GM23248 (cell line): ENCODE results near the gene BRCA1. TPM values are rescaled to one million over a fixed set of nuclear protein-coding genes. Genes with fewer than 3 reads are reported as not detected.

Source experiments
- DNase-seq: peaks from one replicate; pipeline ENCODE4 v3.0.0-alpha.2; 2015
- H2AFZ ChIP-seq: fragments of 200-600 bp; sonication (generic); 2 replicates; pipeline ENCODE4 v1.6.1; 2016; ENCODE audit warnings: antibody characterized with exemption
- H3F3A ChIP-seq: fragments of 200-600 bp; sonication (generic); 2 replicates; pipeline ENCODE4 v1.6.1; 2016; ENCODE audit warnings: mild to moderate bottlenecking, antibody characterized with exemption, mixed run types; ENCODE audit not compliant: insufficient read depth
- H3K27ac ChIP-seq: fragments of 200-600 bp; sonication (generic); 2 replicates; pipeline ENCODE4 v1.5.1; 2016; ENCODE audit warnings: mild to moderate bottlenecking
- H3K27me3 ChIP-seq: fragments of 200-600 bp; sonication (generic); replicated peaks from 2 replicates; pipeline ENCODE4 v1.6.1; 2016; ENCODE audit warnings: mild to moderate bottlenecking; ENCODE audit not compliant: insufficient read depth
- H3K36me3 ChIP-seq: fragments of 200-600 bp; sonication (generic); 2 replicates; pipeline ENCODE4 v1.6.1; 2016; ENCODE audit warnings: low read depth, mild to moderate bottlenecking
- H3K4me1 ChIP-seq: fragments of 200-600 bp; sonication (generic); 2 replicates; pipeline ENCODE4 v1.6.1; 2016; ENCODE audit warnings: mild to moderate bottlenecking; ENCODE audit not compliant: insufficient read depth
- H3K4me2 ChIP-seq: fragments of 200-600 bp; sonication (generic); one replicate; pipeline ENCODE4 v1.6.1; 2016; ENCODE audit warnings: mild to moderate bottlenecking; ENCODE audit not compliant: unreplicated experiment
- H3K4me3 ChIP-seq: fragments of 200-600 bp; sonication (generic); 2 replicates; pipeline ENCODE4 v1.5.1; 2016; ENCODE audit warnings: mild to moderate bottlenecking
- H3K79me2 ChIP-seq: fragments of 200-600 bp; sonication (generic); 2 replicates; pipeline ENCODE4 v1.6.1; 2016; ENCODE audit warnings: mild to moderate bottlenecking; ENCODE audit not compliant: insufficient read depth
- H3K9ac ChIP-seq: fragments of 200-600 bp; sonication (generic); 2 replicates; pipeline ENCODE4 v1.6.1; 2016; ENCODE audit warnings: mild to moderate bottlenecking
- H3K9me2 ChIP-seq: fragments of 200-600 bp; sonication (generic); 2 replicates; pipeline ENCODE4 v1.6.1; 2016; ENCODE audit warnings: mixed run types, mild to moderate bottlenecking, moderate library complexity; ENCODE audit not compliant: insufficient read depth
- H3K9me3 ChIP-seq: fragments of 200-600 bp; sonication (generic); one replicate; pipeline ENCODE4 v1.6.1; 2017; ENCODE audit warnings: low read depth
- H4K20me1 ChIP-seq: fragments of 200-600 bp; sonication (generic); 2 replicates; pipeline ENCODE4 v1.6.0; 2016; ENCODE audit not compliant: insufficient read depth
- EZH2 ChIP-seq: fragments of 200-600 bp; sonication (generic); IDR thresholded peaks from 2 replicates; pipeline ENCODE4 v1.6.1; 2018; ENCODE audit warnings: antibody characterized with exemption, mild to moderate bottlenecking; ENCODE audit not compliant: insufficient read depth, poor library complexity, severe bottlenecking
- EZH2phosphoT487 ChIP-seq: fragments of 200-600 bp; sonication (generic); IDR thresholded peaks from 2 replicates; pipeline ENCODE4 v1.6.1; 2018; ENCODE audit warnings: antibody characterized with exemption, moderate library complexity, mild to moderate bottlenecking, low read depth; ENCODE audit not compliant: insufficient read depth
- WGBS, 2 experiments: methylation state at CpG; one replicate each; pipeline ENCODE4 v1.1.6; 2015 to 2017; ENCODE audit warnings: low lambda C conversion rate in 2 of 2, low coverage in 1 of 2; ENCODE audit errors: missing lambda C conversion rate in 2 of 2; 5-methylcytosine and 5-hydroxymethylcytosine counted together
- in situ Hi-C: fragments of 300-500 bp; cut with MboI; formaldehyde crosslinking; loops from 2 replicates; pipeline ENCODE4 v1.15.0; 2020
- polyA plus RNA-seq: library from polyadenylated mRNA; unstranded; fragments of >200 nt; fragmentation: Nextera tagmentation; extraction: Ambion mirVana; gene quantifications from 2 replicates; pipeline ENCODE4 v1.2.1, GENCODE V29; 2016
- total RNA-seq: library from RNA; depleted of rRNA; stranded (reverse); fragments of >200 nt; shearing (Covaris generic); gene quantifications from 2 replicates; pipeline ENCODE4 v1.2.3, GENCODE V29; 2014

The BRCA1 gene
- total and polyA plus RNA-seq, 2 experiments from 2014 or later, result 12.7 to 13.6 TPM

GRCh38 chr17:43025290-43025657, 99.9 kb downstream of the BRCA1 start:
- in situ Hi-C loops, result loop anchor here (25.0 kb wide), 1 partner anchor 287 kb away; no protein-coding TSS in a partner anchor
- Histone ChIP-seq H3K9ac (no peak overlapping the region), H3K4me3 (peak overlapping the region; percentile 76)

GRCh38 chr17:43024407-43025289, 100.5 kb downstream of the BRCA1 start, which contains the start of gene RND2:
TSS of gene RND2 (plus strand) at chr17:43025231. CDS start at chr17:43025348, 117 bp downstream.
- Histone ChIP-seq H2AFZ (peak within 1 kb of the TSS; percentile 81), H3K4me1 (peaks cover 13% of the 10 kb centered on the region), H3K9me2 (no peaks in the 10 kb centered on the region), H3K27ac (no peak within 1 kb of the TSS), H3F3A (no peaks in the 10 kb centered on the region), H3K9ac (peak within 1 kb of the TSS; percentile 78), H3K4me2 (peak within 1 kb of the TSS; percentile 90), H4K20me1 (no peaks in the 10 kb centered on the region), H3K36me3 (no peaks in the 10 kb centered on the region), H3K9me3 (no peaks in the 10 kb centered on the region), H3K4me3 (peak within 1 kb of the TSS; percentile 76), H3K27me3 (no peaks in the 10 kb centered on the region), H3K79me2 (peaks cover 20% of the 10 kb centered on the region)
- in situ Hi-C loops, result loop anchor here (25.0 kb wide), 1 partner anchor 288 kb away; no protein-coding TSS in a partner anchor
- WGBS, 2 experiments, result 1% methylated on average over 41 to 43 of the region's 61 CpGs
- peak; percentile 96 for DNase-seq
- TF ChIP-seq EZH2phosphoT487, result no peak
- no peak for TF ChIP-seq EZH2

More at GRCh38 chr17:43025290-43025657, 99.9 kb downstream of the BRCA1 start:
- DNase-seq, result no peak
- H3K9me3 ChIP-seq, result no peaks in the 10 kb centered on the region
- H3K4me1 ChIP-seq, result peaks cover 7% of the 10 kb centered on the region
- H4K20me1 ChIP-seq, result no peaks in the 10 kb centered on the region
- TF ChIP-seq EZH2phosphoT487, result no peak
- H2AFZ ChIP-seq, result peak overlapping the region; percentile 49; the same call in 1 of the 2 replicates
- H3K79me2 ChIP-seq, result peaks cover 14% of the 10 kb centered on the region
- no peaks in the 10 kb centered on the region for H3K27me3 ChIP-seq
- WGBS, 2 experiments, result 0 to 2% methylated on average over 6 to 17 of the region's 27 CpGs
- H3K27ac ChIP-seq, result no peak overlapping the region
- H3K4me2 ChIP-seq, result no peak overlapping the region
- no peaks in the 10 kb centered on the region for H3K36me3 ChIP-seq
- no peaks in the 10 kb centered on the region for H3K9me2 ChIP-seq
- H3F3A ChIP-seq, result no peaks in the 10 kb centered on the region

DNA sequence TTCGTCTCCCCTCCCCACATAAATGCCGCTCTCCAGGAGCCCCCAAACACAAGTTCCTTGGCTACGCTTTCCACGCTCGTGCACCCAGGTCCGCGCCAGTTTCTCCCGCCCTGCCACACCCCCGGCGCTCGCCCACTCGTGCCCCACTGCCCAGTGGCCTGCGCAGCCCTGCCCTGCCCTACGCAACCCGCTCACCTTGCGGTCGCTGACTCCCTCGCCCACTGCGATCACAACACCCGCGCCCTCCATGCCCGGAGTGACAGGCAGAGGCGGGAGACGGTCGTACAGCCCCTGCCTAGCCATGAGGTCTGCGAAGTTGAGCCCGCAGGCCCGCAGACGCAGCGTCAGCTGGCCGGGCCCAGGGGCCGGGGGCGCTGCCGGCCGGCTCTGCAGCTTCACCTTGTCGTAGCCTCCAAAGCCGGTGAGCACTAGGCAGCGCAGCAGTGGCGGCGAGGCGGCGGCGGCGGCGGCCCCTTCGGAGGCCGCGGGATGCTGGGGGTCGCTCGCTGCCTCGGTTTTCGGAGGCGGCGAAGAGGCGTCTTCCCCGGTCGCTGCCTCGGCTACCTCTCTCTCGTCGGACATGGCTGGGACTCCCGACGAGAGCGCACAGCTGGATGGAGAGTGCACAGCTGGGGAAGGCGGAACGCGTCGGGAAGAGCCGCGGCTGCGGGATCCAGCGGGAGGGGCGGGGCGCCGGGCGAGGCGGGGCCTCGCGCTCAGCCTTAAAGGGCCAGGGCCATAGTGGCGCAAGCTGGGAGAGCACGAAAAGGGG, 103.2 kb downstream of the BRCA1 start, which contains the start of gene VAT1:
TSS of gene VAT1 (minus strand) at position 645 of the 772 bp plus-strand sequence. CDS start at position 582, 63 bp downstream.
- H3K79me2 ChIP-seq, result peaks cover 40% of the 10 kb centered on the region
- peak within 1 kb of the TSS; percentile 65 for H3K27ac ChIP-seq
- peaks cover 7% of the 10 kb centered on the region; the same call in 1 of the 2 replicates for H3K36me3 ChIP-seq
- peak within 1 kb of the TSS; percentile 84 for H2AFZ ChIP-seq
- peaks cover 25% of the 10 kb centered on the region for H3K4me1 ChIP-seq
- H3F3A ChIP-seq, result no peaks in the 10 kb centered on the region
- DNase-seq, result peak; percentile 90
- H3K4me2 ChIP-seq, result peak within 1 kb of the TSS; percentile 80
- no peaks in the 10 kb centered on the region for H3K27me3 ChIP-seq
- 1% methylated on average over 65 to 75 of the region's 80 CpGs for WGBS, 2 experiments
- no peaks in the 10 kb centered on the region for H4K20me1 ChIP-seq
- H3K9me3 ChIP-seq, result no peaks in the 10 kb centered on the region
- peak within 1 kb of the TSS; percentile 99 for H3K4me3 ChIP-seq
- in situ Hi-C loops, result no loop called here
- H3K9ac ChIP-seq, result peak within 1 kb of the TSS; percentile 80
- TF ChIP-seq EZH2phosphoT487 (no peak), EZH2 (no peak)
- no peaks in the 10 kb centered on the region for H3K9me2 ChIP-seq
